ENCODE data around the gene QRICH2.

DNA sequence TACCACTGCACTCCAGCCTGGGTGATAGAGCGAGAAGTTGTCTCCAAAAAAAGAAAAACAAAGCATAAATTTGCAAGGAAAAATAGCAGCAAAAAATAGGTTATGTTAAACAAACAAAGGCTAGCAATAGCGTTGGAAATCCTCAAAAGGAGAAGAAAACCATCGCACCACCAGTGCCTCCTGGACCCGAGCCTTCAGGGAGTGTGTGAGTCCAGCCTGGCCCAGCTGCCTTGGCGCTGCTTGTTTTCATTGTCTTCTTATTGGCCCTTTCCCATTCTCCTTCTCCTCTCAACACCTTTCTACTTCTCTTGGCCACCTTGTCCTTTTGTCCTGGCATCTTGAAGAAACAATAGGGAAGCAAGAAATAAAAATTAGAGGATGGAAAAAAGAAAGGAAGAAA, 47.4 kb downstream of the QRICH2 start:
- TF ChIP-seq, protein P1, sequence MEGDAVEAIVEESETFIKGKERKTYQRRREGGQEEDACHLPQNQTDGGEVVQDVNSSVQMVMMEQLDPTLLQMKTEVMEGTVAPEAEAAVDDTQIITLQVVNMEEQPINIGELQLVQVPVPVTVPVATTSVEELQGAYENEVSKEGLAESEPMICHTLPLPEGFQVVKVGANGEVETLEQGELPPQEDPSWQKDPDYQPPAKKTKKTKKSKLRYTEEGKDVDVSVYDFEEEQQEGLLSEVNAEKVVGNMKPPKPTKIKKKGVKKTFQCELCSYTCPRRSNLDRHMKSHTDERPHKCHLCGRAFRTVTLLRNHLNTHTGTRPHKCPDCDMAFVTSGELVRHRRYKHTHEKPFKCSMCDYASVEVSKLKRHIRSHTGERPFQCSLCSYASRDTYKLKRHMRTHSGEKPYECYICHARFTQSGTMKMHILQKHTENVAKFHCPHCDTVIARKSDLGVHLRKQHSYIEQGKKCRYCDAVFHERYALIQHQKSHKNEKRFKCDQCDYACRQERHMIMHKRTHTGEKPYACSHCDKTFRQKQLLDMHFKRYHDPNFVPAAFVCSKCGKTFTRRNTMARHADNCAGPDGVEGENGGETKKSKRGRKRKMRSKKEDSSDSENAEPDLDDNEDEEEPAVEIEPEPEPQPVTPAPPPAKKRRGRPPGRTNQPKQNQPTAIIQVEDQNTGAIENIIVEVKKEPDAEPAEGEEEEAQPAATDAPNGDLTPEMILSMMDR (IDR thresholded peaks at IDR 0.05): no peak
- TF ChIP-seq POLR2A (IDR thresholded peaks at IDR 0.05): no peak

Data from Peyer's patch (tissue), 4 donors.